Endothelial cell of umbilical vein (primary cell): Measurements from ENCODE around the gene C19orf73. TPM values are rescaled to one million over a fixed set of nuclear protein-coding genes. Genes with fewer than 3 reads are reported as not detected.

ENCODE experiments used
- BruUV-seq: library from RNA; stranded (reverse); fragments of 400-500 nt; replicated peaks from 2 replicates; lab custom pipeline; 2021; lab: Mats Ljungman, UMichigan
- CTCF ChIA-PET: fragments of 300-600, 350-600 bp; sonication (Branson Sonifier 250); formaldehyde crosslinking; loops from one replicate; lab custom pipeline; 2021; ENCODE audit warnings: antibody characterized with exemption, inconsistent platforms; lab: Charles Lee
- POLR2A ChIA-PET: fragments of 300-600, 350-600 bp; sonication (Branson Sonifier 250); formaldehyde crosslinking; loops from one replicate; lab custom pipeline; 2021; ENCODE audit warnings: antibody characterized with exemption, inconsistent platforms; lab: Charles Lee
- DNase-seq: peaks from one replicate; pipeline ENCODE4 v3.0.0-alpha.2; 2011; ENCODE audit warnings: low read depth, low spot score
- FAIRE-seq: peaks from 2 replicates; lab custom pipeline; 2011; peaks lifted over from hg19 to GRCh38; lab: Jason Lieb, UNC
- H2AFZ ChIP-seq: 2 replicates; pipeline ENCODE4 v1.6.0; 2012; ENCODE audit warnings: low read depth, low read length, control low read depth, inconsistent platforms
- H3K27ac ChIP-seq: 2 replicates; pipeline ENCODE4 v1.5.1; 2011; ENCODE audit warnings: low read depth, mild to moderate bottlenecking, control low read depth, low read length, moderate library complexity; ENCODE audit not compliant: insufficient read depth
- H3K27me3 ChIP-seq, 2 experiments: 2 replicates each; pipeline versions ENCODE4 v1.6.0 to v1.6.1; 2011; ENCODE audit warnings: low read length in 2 of 2, mixed read lengths in 1 of 2; ENCODE audit not compliant: control insufficient read depth in 2 of 2, insufficient read depth in 2 of 2
- H3K36me3 ChIP-seq, 2 experiments: 2 replicates in 1 of 2; 3 replicates in 1 of 2; pipeline ENCODE4 v1.5.1; 2011; ENCODE audit warnings: low read length in 2 of 2, mild to moderate bottlenecking in 1 of 2, moderate library complexity in 1 of 2; ENCODE audit not compliant: control insufficient read depth in 2 of 2, insufficient read depth in 2 of 2; ENCODE audit errors: extremely low read depth in 1 of 2
- H3K4me1 ChIP-seq: 3 replicates; pipeline ENCODE4 v1.5.1; 2011; ENCODE audit warnings: mild to moderate bottlenecking, low read length; ENCODE audit not compliant: control insufficient read depth, insufficient read depth; ENCODE audit errors: extremely low read depth
- H3K4me2 ChIP-seq: 2 replicates; pipeline ENCODE4 v1.6.1; 2011; ENCODE audit warnings: low read length, control low read depth, mixed read lengths; ENCODE audit not compliant: insufficient read depth
- H3K4me3 ChIP-seq, 3 experiments: fragments of 200-600 bp in 1 of 3; sonication (generic), shearing (Covaris generic) in 1 of 3; replicated peaks in 1 of 3; 2 replicates each; pipeline ENCODE4 v1.5.1; 2011 to 2016; ENCODE audit warnings: control low read depth in 3 of 3, low read length in 3 of 3, mild to moderate bottlenecking in 2 of 3, inconsistent platforms in 1 of 3, low read depth in 1 of 3, moderate library complexity in 1 of 3; ENCODE audit not compliant: insufficient read depth in 1 of 3
- H3K79me2 ChIP-seq: 2 replicates; pipeline ENCODE4 v1.6.0; 2012; ENCODE audit warnings: low read length, inconsistent platforms; ENCODE audit not compliant: control insufficient read depth, insufficient read depth
- H3K9ac ChIP-seq: replicated peaks from 2 replicates; pipeline ENCODE3; 2011; ENCODE audit warnings: low read length, control low read depth; ENCODE audit not compliant: insufficient read depth; ENCODE audit errors: extremely low read depth
- H3K9me1 ChIP-seq: replicated peaks from 3 replicates; pipeline ENCODE4 v1.6.0; 2011; ENCODE audit warnings: mild to moderate bottlenecking, low read length; ENCODE audit not compliant: control insufficient read depth, insufficient read depth; ENCODE audit errors: extremely low read depth
- H3K9me3 ChIP-seq: replicated peaks from 2 replicates; pipeline ENCODE4 v1.5.1; 2012; ENCODE audit warnings: low read length, inconsistent platforms; ENCODE audit not compliant: control insufficient read depth, insufficient read depth
- H4K20me1 ChIP-seq: replicated peaks from 2 replicates; pipeline ENCODE3; 2011; ENCODE audit warnings: mild to moderate bottlenecking, low read length; ENCODE audit not compliant: control insufficient read depth, insufficient read depth; ENCODE audit errors: extremely low read depth
- EZH2 ChIP-seq: IDR thresholded peaks from 2 replicates; pipeline ENCODE4 v1.6.1; 2012; ENCODE audit warnings: borderline replicate concordance, low read depth, mild to moderate bottlenecking, moderate library complexity, low read length, inconsistent platforms; ENCODE audit not compliant: severe bottlenecking
- FOS ChIP-seq: IDR thresholded peaks from 2 replicates; pipeline ENCODE4 v1.6.1; 2011; ENCODE audit warnings: mild to moderate bottlenecking, low read length, moderate library complexity, borderline replicate concordance; ENCODE audit not compliant: insufficient read depth
- GATA2 ChIP-seq: IDR thresholded peaks from 2 replicates; pipeline ENCODE4 v1.7.0; 2011; ENCODE audit warnings: low read depth, mild to moderate bottlenecking, moderate library complexity, mixed read lengths, low read length; ENCODE audit not compliant: insufficient read length, insufficient read depth
- JUN ChIP-seq: IDR thresholded peaks from 2 replicates; pipeline ENCODE4 v1.6.1; 2011; ENCODE audit warnings: borderline replicate concordance, low read depth; ENCODE audit not compliant: insufficient read length, insufficient read depth
- MYC ChIP-seq: IDR thresholded peaks from one replicate; pipeline ENCODE4 v1.6.1; 2011; ENCODE audit warnings: mild to moderate bottlenecking, low read depth, low read length
- POLR2A ChIP-seq: IDR thresholded peaks from 2 replicates; pipeline ENCODE4 v1.6.1; 2012; ENCODE audit warnings: low read depth, mild to moderate bottlenecking, control low read depth, low read length
- POLR2AphosphoS5 ChIP-seq: IDR thresholded peaks from 2 replicates; pipeline ENCODE4 v1.6.1; 2012; ENCODE audit warnings: low read depth, mild to moderate bottlenecking, control low read depth, low read length, moderate library complexity; ENCODE audit not compliant: insufficient read depth
- dilution Hi-C: fragments of 300-500 bp; cut with MboI; formaldehyde crosslinking; loops from one replicate; pipeline ENCODE4 v1.15.0; 2019; ENCODE audit warnings: low sequenced_read_pairs; ENCODE audit not compliant: extremely low pct_ligation_motif_present
- intact Hi-C: fragments of 100-400 bp; cut with micrococcal nuclease; formaldehyde crosslinking; loops from one replicate; pipeline ENCODE4 v1.10.0; 2022
- polyA plus RNA-seq, 4 experiments: library from polyadenylated mRNA; depleted of rRNA in 3 of 4; stranded (reverse) in 3 of 4; unstranded in 1 of 4; fragments of >200 nt; gene quantifications; 2 replicates each; pipeline versions ENCODE4 v1.2.1 to v1.2.3, GENCODE V29; 2011 to 2012; ENCODE audit warnings: missing spikeins in 1 of 4
- total RNA-seq: library from RNA; stranded (reverse); gene quantifications from 2 replicates; pipeline ENCODE4 v1.2.3, GENCODE V29; 2021
- TF ChIP-seq, protein P1 (sequence below): IDR thresholded peaks from 2 replicates; pipeline ENCODE4 v1.6.1; 2011; ENCODE audit not compliant: insufficient read depth, insufficient read length
- TF ChIP-seq, protein P2 (sequence below), 2 donors: IDR thresholded peaks; 1 replicate in 1 of 2; 2 replicates in 1 of 2; pipeline ENCODE4 v1.5.1; 2011; ENCODE audit warnings: low read length in 2 of 2, mild to moderate bottlenecking in 2 of 2, moderate library complexity in 2 of 2, control low read depth in 1 of 2, inconsistent platforms in 1 of 2, low read depth in 1 of 2; ENCODE audit not compliant: insufficient read depth in 1 of 2; ENCODE audit errors: extremely low read depth in 1 of 2

C19orf73 gene
- total and polyA plus RNA-seq, 2 donors (not counting 3 experiments of a cell fraction or from before 2014, with no cell fraction given) = 1.8 TPM; not detected in 1

DNA sequence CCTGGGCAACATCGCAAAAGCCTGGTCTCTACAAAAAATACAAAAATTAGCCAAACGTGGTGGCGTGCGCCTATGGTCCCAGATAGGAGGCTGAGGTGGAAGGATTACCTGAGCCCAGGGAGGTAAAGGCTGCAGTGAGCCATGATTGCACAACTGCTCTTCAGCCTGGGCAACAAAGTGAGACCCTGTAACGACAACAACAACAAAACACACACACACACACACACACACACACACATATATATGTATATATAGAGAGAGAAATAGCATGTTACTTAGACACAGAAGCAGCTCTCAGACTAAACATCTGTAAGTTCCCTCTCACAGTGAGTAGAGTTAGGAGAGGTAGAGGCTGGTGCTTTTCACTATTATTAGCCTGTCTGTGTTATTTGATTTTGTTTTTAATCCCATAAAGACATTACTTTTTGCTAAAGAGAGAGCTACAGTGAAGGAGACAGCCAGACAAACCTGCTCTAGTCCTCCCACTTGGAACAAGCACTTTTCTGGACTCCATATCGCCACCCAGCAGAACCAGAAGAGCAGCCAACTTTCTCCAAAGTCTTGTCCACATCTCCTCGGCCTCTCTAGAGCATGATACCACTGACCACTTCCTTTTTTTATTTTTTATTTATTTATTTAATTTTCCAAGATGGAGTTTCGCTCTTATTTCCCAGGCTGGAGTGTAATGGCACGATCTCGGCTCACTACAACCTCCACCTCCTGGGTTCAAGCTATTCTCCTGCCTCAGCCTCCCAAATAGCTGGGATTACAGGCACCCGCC lies 7.5 kb downstream of the C19orf73 start:
- no TSS peak for BruUV-seq
- H3K4me1 ChIP-seq = peaks cover 6% of the 10 kb centered on the region
- H3K9ac ChIP-seq = no peak overlapping the region
- no peak overlapping the region for H3K4me3 ChIP-seq
- no peak overlapping the region for H2AFZ ChIP-seq
- peaks cover 12 to 24% of the 10 kb centered on the region in 2 experiments for H3K36me3 ChIP-seq
- dilution Hi-C loops = no loop called here
- intact Hi-C loops = no loop called here
- H3K27me3 ChIP-seq = no peaks in the 10 kb centered on the region
- no peaks in the 10 kb centered on the region for H3K9me3 ChIP-seq
- H4K20me1 ChIP-seq = no peaks in the 10 kb centered on the region
- H3K79me2 ChIP-seq = no peaks in the 10 kb centered on the region
- H3K27ac ChIP-seq = no peak overlapping the region
- no peak overlapping the region for H3K4me2 ChIP-seq
- no peak for TF ChIP-seq JUN
- FAIRE-seq (no peak), DNase-seq (no peak)
- CTCF ChIA-PET = interaction anchor here (1.0 to 2.0 kb wide), 4 partner anchors 14 to 97 kb away, joined by 3 to 11 read pairs (median 6); no protein-coding TSS in a partner anchor
- POLR2A ChIA-PET = no interaction called here
- H3K9me1 ChIP-seq = no peaks in the 10 kb centered on the region

DNA sequence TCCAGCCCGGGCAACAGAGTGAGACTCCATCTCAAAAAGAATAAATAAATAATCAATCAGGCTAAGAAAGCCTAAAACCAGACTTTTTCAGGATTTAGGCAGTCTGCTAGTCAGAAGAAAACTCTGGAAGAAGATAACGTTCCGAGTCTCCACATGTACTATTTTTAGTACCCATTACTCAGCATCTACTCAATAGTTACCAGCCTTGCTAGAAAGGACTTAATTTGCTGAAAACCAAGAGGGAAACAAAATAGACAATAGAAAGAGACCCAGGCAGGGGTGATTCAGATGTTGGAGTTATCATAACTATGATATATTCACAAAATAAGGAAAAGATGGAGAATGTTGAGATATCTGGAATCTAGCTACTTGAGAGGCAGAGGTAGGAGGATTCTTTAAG lies 8.4 kb downstream of the C19orf73 start:
- no peak overlapping the region for H3K27ac ChIP-seq
- H3K9me1 ChIP-seq = no peaks in the 10 kb centered on the region
- peaks cover 12 to 30% of the 10 kb centered on the region in 2 experiments for H3K36me3 ChIP-seq
- ChIA-PET CTCF (interaction anchor here (1.2 to 2.0 kb wide), 3 partner anchors 13 to 88 kb away, joined by 3 to 11 read pairs (median 9); no protein-coding TSS in a partner anchor), POLR2A (no interaction called here)
- dilution Hi-C loops (no loop called here), intact Hi-C loops (no loop called here)
- peaks cover 6% of the 10 kb centered on the region for H3K4me1 ChIP-seq
- H2AFZ ChIP-seq = no peak overlapping the region
- no peak overlapping the region for H3K9ac ChIP-seq
- H3K4me3 ChIP-seq = no peak overlapping the region
- no peaks in the 10 kb centered on the region for H3K79me2 ChIP-seq
- DNase-seq (no peak), FAIRE-seq (no peak)
- H3K27me3 ChIP-seq = no peaks in the 10 kb centered on the region
- H3K4me2 ChIP-seq = no peak overlapping the region
- TF ChIP-seq POLR2AphosphoS5 = no peak
- TF ChIP-seq, protein P1, sequence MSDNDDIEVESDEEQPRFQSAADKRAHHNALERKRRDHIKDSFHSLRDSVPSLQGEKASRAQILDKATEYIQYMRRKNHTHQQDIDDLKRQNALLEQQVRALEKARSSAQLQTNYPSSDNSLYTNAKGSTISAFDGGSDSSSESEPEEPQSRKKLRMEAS = no peak
- no peak for TF ChIP-seq EZH2
- no peak for TF ChIP-seq FOS
- TF ChIP-seq POLR2A = no peak
- TF ChIP-seq MYC = no peak
- TF ChIP-seq, protein P2, sequence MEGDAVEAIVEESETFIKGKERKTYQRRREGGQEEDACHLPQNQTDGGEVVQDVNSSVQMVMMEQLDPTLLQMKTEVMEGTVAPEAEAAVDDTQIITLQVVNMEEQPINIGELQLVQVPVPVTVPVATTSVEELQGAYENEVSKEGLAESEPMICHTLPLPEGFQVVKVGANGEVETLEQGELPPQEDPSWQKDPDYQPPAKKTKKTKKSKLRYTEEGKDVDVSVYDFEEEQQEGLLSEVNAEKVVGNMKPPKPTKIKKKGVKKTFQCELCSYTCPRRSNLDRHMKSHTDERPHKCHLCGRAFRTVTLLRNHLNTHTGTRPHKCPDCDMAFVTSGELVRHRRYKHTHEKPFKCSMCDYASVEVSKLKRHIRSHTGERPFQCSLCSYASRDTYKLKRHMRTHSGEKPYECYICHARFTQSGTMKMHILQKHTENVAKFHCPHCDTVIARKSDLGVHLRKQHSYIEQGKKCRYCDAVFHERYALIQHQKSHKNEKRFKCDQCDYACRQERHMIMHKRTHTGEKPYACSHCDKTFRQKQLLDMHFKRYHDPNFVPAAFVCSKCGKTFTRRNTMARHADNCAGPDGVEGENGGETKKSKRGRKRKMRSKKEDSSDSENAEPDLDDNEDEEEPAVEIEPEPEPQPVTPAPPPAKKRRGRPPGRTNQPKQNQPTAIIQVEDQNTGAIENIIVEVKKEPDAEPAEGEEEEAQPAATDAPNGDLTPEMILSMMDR (IDR thresholded peaks at IDR 0.05; ENCODE audit: extremely low read depth in 1 of 2, insufficient read depth in 1 of 2, low read depth in 1 of 2, low read length in 2 of 2) = no peak
- TF ChIP-seq GATA2 = no peak
- no peak for TF ChIP-seq JUN
- BruUV-seq = no TSS peak
- no peaks in the 10 kb centered on the region for H3K9me3 ChIP-seq
- H4K20me1 ChIP-seq = no peaks in the 10 kb centered on the region
